GM19351 (cell line): ENCODE measurements around the gene RPS15A.
"Not testable (repeated sequence)": the region's sequence is repeated elsewhere in the genome, so short reads cannot be mapped to it uniquely, and the experiment has no call there.

ENCODE experiments used
- ATAC-seq: cut with Tn5 transposase; IDR thresholded peaks from one replicate; pipeline ENCODE4 v1.9.1; 2021; ENCODE audit warnings: mild to moderate bottlenecking, moderate library complexity; ENCODE audit not compliant: unreplicated experiment

RPS15A gene

DNA sequence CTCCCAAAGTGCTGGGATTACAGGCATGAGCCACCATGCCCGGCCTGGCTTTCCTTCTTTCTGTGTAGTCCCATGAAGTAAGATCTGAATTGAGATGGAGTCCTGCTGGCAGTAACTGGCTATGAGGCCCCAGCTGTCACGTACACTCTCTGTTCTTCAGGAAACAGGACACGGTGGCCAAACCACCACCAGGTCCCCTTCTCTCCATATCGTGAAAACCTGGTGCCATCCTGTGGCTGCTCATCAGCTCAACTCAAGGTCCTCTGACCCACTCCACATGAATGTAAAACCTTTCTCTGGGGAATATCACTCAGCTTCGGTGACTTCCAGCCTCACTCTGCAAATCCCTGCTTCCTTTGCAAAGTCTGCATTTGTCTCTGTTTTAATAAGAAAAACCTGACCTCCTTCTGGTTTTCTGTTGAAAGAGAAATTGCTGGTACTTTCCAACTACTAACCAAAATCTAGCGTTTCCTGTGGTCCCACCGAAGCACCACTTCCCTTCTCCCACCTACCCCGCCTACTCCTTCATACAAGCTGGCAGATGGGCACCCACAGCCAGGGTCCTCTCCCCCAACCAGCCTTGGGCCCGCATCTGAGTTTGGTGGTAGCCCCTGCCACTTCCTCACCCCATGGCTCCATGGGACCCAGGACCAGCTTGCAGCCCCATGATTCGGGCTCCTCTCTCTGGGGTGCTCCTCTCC, 32.0 kb downstream of the RPS15A start:
- not testable (repeated sequence) for ATAC-seq

DNA sequence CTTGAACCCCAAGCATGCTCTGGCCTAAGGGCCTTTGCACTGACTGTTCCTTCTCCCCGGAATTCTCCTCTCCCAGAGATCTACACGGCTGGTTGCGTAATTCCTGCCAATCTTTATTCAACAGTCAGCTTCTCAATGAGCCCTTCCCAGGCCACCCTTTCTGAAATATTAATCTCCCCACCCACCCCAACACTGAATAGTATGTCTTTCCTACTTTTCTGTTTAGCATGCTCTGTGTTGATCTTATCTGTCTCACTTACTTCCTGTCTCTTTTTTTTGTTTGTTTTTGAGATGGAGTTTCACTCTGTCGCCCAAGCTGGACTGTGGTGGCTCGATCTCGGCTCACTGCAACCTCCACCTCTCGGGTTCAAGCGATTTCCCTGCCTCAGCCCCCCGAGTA, 33.5 kb downstream of the RPS15A start:
- ATAC-seq: not testable (repeated sequence)

DNA sequence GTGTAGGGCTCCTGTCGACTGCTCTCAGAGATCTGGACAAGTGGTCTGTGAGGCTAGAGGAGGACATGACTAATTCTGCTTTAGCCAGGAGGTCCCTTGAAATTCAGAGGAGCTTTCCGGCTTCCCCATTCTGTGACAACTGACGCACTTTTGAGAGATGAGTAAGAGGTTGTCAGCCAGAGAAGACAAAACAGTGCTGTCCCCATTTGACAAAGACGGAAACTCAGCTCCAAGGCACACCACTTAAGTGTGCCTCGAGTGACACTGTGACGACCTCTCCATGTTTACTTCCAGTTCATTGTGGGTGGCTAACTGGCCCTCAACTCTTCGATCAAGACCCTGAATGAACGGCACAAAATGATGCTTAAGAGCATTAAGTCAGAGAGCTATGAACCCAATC, 47.3 kb downstream of the RPS15A start:
- not testable (repeated sequence) for ATAC-seq

DNA sequence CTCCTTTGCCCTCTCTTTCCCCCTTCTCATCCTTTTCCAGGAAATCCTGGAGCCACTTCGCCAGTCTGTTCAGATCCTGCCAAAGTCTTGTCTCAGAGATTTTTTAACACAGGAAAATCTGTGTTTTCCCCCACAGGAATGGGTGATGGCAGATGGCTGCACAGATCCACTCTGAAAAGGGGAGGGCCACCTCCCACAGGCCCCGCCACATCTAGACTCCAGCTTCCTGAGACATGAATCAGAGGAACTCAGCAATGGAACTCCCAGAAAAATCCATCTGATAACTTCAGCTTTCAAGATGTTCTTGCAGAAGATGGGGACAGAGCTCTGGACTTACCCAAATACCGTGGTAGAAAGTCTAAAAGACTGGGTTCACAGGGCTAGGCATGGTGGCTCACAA, 50.1 kb downstream of the RPS15A start:
- ATAC-seq: not testable (repeated sequence)

DNA sequence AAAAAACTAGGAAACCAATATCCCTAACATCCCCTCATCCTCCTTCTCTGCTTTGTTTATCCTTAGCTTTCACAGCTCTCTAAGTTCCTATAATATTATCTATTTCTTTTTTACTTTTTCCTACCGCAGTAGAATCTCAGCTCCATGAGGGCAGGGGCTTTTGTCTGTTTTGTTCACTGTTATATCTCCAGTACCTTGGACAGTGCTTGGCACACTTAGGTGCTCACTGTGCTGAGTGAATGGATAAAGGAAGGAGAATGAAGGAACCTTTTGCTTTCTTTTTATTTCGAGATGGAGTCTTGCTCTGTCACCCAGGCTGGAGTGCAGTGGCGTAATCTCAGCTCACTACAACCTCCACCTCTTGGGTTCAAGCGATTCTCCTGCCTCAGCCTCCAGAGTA, 51.4 kb downstream of the RPS15A start:
- ATAC-seq: not testable (repeated sequence)

DNA sequence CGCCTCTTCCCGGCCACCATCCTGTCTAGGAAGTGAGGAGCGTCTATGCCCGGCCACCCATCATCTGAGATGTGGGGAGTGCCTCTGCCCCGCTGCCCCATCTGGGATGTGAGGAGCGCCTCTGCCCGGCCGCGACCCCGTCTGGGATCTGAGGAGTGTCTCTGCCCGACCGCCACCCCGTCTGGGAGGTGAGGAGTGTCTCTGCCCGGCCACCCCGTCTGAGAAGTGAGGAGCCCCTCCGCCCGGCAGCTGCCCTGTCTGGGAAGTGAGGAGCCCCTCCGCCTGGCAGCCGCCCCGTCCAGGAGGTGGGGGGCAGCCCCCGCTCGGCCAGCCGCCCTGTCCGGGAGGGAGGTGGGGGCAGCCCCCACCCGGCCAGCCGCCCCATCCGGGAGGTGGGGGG, 55.9 kb downstream of the RPS15A start:
- not testable (repeated sequence) for ATAC-seq
